Stimulated activated CD4-positive, alpha-beta T cell treated with anti-CD3 and anti-CD28 coated beads, Interleukin-4, amount 100 ng/mL, for 4 hours (primary cell): ENCODE measurements around the gene NEDD9.

Source experiments
- DNase-seq, 2 experiments: peaks; one replicate each; pipeline ENCODE4 v3.0.0-alpha.2; 2020

Gene NEDD9

DNA sequence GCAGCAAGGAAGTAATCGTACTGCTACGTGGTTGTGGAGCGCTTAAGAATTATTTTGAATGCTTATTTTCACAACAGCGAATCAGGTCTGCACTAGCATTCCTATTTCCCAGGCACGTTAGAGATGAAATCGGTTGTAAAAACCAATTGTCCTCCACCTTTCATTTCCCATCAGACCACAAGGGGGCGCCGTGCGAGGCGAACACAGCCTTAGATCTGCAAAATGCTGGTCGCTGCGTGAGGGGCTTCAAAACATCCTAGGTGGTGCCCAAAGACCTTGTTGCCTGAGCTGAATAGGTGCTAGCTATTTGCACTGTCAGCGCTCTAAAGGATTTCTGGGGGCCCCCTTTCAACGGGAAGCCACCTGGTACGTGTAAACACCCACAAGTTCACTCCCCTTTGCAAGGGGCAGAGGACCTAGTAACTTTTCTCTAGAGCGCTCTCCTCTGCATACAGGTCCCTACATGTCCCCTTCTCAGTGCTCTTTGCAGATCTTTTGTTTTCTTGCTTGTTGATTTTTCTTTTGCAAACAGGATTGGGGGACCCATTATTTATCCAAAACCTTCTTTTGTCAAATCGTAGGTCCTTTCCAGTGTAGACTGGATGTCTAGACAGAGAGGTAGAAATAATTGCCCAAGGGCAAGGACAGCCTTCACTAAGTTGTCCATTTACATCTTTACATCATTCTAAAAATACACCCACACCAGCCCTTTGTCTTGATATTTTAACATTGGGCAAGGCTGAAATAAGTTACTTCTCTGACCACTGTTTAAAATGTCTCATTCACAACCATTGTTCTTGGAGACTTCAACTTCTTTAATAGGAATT lies 59.8 kb downstream of the NEDD9 start:
- DNase-seq, result peak; percentile 61 to 76

DNA sequence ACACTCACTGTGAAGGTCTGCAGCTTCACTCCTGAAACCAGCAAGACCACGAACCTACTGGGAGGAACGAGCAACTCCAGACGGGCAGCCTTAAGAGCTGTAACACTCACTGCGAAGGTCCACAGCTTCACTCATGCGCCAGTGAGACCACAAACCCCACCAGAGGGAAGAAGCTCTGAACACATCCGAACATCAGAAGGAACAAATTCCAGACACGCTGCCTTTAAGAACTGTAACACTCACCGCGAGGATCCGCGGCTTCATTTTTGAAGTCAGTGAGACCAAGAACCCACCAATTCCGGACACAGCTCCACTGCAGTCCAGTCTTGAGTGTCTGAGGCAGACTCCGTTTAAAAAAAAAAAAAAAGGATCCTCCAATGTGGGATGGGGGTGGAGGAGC lies 60.5 kb downstream of the NEDD9 start:
- DNase-seq, result no peak

DNA sequence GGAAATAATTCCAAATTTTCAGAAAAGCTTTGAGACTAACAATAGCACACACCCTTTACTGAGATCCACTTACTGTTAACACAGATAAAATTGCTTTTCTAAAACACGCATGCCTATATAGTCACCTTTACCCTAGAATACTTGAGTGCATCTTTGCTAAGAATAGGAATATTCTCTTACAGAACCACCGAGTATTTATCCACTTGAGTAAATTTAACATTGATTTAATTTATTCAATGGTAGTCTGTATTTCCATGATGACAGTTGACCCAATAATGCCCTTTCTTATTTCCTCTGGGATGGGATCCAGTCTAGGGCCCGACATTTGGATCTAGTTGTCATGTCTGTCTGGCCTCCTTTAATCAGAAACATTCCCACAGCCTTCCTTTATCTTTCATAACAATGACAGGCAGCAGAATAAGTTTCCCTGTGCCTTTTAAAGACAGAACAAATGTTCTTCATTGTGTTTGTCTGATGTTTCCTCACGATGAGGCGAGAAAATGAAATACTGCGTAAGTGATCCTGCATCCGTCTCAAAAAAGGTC lies 64.3 kb downstream of the NEDD9 start:
- no peak for DNase-seq

DNA sequence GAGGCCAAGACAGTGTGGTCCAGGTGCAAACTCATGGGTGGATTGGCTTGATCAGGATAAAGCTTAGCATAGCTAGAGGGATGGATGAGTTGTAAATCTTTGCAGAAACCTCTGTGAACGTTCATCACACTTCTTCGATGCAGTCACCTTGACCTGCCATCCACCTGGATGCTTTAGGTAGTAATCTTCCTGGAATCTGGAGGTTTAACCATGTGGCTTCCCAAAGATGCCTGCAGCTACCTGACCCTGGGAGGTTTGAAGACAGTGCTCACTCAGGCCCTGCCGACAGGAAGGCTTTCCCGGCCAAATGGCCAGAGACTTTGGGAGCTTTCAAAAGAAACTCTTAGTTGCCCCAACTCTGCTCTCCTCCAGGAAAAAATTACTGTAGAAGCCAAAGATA lies 65.5 kb downstream of the NEDD9 start:
- no peak for DNase-seq

DNA sequence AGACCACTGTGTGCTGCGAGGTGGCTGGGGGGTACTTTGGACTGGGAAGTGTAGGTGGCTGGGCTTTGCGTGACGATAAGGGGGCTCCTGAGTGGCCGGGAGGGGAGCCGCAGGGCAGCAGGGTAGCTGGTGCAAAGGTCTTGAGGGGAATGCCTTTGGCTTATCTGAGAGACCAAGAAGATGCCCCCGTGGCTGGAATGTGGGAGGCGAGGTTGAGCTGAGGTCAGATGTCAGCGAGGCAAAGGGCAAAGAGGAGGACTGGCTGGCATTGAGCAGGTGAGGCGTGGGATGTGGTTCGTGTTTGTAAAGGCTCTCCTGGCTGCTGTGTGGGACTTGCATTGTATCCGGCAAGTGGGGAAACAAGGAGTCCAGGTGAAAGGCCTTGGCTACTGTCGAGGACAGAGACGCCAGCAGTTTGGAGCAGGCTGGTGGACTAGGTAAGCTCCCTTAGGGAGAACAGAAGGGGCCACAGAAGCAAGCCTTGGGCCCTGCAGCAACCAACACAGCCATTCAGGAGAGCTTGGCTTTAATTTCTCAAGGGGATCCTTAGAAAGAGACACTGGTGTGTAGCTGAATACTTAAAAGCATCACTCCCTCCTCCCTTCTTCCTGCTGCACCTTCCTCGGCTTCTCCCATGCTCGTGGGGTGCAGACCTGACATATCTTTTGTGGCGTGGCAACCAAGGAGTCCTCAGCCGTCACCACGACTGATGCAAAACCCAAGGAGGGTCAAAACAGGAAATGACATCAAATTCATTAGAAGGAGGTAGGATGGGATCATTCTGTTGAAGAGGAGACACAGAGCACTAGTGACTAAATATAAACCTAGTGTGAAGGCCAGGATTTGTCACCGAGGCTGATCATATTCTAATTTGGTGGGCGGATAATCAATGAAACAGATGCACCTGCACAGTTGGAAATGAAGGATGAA lies 67.5 kb downstream of the NEDD9 start:
- no peak for DNase-seq

GRCh38 chr6:11163932-11164331 lies 68.5 kb downstream of the NEDD9 start:
- DNase-seq, result no peak

DNA sequence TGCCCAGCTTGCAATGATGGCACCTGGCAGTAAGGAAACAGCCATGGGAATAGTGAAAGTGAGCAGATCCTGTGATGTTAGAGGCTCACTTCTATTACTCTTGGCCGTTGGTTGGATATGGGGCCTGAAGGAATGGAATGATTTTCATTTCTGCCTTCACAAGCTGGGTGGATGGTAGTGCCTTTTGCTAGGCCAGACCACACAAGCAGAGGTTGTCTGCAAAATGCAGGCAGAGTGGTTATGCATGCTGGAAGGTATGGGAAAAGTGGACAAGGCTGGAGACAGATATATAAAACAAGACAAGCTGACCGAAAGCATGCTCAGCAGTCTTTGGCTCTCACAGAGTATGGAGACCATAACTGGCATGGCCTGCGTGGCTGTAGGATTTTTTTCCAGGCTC lies 70.2 kb downstream of the NEDD9 start:
- DNase-seq, result no peak

GRCh38 chr6:11161031-11161956 lies 71.2 kb downstream of the NEDD9 start:
- DNase-seq, result no peak

- DNase-seq, result no peak
These were observed 72.3 kb downstream of the NEDD9 start for GRCh38 chr6:11160199-11160598.

DNA sequence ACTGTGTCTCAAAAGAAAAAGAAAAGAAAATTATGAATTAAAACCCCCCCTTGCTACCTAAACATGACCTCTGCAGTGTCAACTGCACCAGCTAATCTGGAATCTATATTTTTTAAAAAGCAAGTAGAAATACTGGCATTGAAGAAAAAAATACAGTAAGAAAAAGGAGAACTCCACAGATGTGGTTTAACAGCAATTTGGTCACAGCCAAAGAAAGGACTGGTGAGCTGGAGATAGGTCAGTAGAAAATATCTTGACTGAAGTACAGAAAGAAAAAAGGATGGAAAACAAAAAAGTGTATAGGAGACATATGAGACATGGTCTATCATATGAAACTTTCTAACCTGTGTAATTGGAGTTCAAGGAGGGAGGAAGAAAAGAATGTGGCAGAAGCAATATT lies 76.9 kb downstream of the NEDD9 start:
- DNase-seq, result no peak

DNA sequence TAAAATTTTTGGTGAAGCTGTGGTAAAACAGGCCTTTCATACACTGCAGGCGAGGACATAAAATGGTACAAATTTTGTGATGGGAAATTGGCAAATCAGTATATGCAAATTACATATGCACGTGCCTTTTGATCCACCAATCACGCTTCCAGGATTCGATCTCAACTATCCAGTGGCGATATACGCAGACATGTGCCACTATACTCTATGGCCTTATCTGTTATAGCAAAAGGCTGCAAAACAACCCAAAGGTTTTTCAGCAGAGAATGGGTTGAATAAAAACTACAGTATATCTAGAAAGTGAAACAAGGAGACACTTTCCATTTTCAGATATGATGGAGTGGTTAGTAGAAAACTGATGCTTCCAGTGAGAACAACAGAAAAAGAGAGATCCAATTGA lies 79.0 kb downstream of the NEDD9 start:
- no peak for DNase-seq

- DNase-seq, result no peak
These were observed 79.9 kb downstream of the NEDD9 start for GRCh38 chr6:11152581-11152980.

GRCh38 chr6:11151488-11151887 lies 81.0 kb downstream of the NEDD9 start:
- DNase-seq, result no peak

- no peak for DNase-seq
These were observed 82.9 kb downstream of the NEDD9 start for GRCh38 chr6:11149551-11149950.

DNA sequence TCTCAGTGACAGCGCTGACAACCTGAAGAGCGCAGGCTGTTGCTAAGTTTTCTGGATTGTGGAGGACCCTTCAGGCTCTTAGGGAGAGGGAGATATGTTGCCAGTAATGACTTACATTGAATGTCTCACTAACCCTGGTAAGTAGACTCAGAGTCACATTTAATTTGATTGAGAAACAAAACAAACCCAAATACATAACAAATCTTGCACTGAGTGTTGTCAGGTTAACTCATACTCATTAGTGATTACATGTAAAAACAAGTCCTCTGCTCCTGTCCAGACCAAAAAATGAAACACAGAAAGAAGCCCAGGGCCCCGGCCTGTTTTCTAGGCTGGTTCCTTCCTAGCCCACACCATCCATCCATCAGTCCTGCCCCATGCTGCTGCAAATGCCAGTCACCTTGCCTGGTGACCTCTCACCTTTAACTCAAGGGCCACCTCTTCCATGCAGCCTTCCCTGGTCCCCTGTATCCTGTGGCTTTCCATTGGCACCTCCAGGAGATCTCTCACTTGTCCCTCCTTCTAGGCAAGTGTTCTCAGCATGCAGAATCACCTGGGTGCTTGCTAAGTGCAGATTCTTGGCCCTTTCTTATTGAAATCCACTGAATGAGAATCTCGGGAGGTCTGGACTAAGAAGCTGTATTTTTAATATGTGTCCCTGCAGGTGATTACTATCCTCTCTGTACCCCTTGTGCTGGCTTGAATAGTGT lies 86.2 kb downstream of the NEDD9 start:
- no peak for DNase-seq

GRCh38 chr6:11144393-11144851 lies 88.0 kb downstream of the NEDD9 start:
- peak; percentile 68 to 70 for DNase-seq

DNA sequence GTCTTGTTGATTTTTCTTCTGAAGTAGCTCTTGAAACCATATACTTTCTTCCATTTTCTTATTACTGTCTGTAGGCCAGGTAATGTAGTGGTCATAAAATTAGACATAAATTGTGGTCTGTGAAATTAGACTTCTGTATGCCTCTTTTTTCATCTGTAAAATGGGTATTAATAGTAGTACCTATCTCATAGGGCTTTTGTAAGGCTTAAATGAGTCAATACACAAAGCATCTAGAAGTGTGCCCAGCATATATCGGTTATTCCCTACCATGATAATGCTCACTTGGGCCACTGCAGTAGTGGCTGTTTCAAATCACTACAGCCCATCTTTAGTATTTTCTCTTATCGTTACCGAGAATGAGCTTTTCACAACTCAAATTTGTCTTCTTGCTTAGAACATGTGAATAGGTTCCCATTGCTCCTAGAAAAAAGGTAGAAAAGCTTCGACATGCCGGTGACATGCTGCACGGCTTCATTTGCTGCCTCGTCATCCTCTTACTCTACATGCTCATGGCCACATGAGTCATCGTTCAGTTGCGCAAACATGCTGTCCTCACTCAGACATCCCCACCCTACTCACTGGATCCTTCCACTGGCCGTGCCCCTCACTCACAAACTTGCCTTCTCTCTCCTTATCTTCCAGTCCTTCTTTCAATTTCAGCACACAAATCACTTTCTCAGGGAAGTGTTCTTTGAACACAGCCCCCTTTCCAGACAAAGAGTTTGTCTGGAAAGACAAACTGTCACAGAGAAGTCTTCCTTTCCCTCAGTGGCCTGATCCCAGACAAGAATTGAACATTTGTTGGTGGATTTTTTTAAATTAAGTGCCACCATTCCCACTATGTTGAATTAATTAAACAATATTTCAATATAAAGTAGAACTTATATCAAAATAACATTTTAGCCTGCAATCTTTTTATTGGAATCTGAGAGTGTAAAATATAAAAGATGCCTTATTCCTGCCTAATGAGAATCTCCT lies 88.8 kb downstream of the NEDD9 start:
- DNase-seq, result no peak

GRCh38 chr6:11142296-11143027 lies 90.0 kb downstream of the NEDD9 start:
- DNase-seq, result no peak

GRCh38 chr6:11141295-11141694 lies 91.2 kb downstream of the NEDD9 start:
- DNase-seq, result no peak

- no peak for DNase-seq
These were observed 92.4 kb downstream of the NEDD9 start for GRCh38 chr6:11140056-11140455.
